Measurements from ENCODE around the gene CERS3.

CERS3 gene

GRCh38 chr15:100521907-100522306 is 6.8 kb downstream of the CERS3 start:
- DNase-seq (ENCODE audit: low read depth in 1 of 2, low spot score in 1 of 2), result no peak
- in situ Hi-C loops (cut with HindIII; ENCODE audit: low pct_unique_long_range_greater_than_20kb, low sequenced_read_pairs), result no loop called here
- no peak for TF ChIP-seq JUND (IDR thresholded peaks at IDR 0.05; ENCODE audit: low read depth)

GRCh38 chr15:100520132-100520921 is 8.4 kb downstream of the CERS3 start:
- in situ Hi-C loops (cut with HindIII; ENCODE audit: low pct_unique_long_range_greater_than_20kb, low sequenced_read_pairs), result no loop called here
- no peak for TF ChIP-seq JUND (IDR thresholded peaks at IDR 0.05; ENCODE audit: low read depth)
- DNase-seq (ENCODE audit: low read depth in 1 of 2, low spot score in 1 of 2), result no peak

- DNase-seq (ENCODE audit: low read depth in 1 of 2, low spot score in 1 of 2), result no peak
- TF ChIP-seq JUND (IDR thresholded peaks at IDR 0.05; ENCODE audit: low read depth), result no peak
- in situ Hi-C loops (cut with HindIII; ENCODE audit: low pct_unique_long_range_greater_than_20kb, low sequenced_read_pairs), result no loop called here
These were observed 10.9 kb downstream of the CERS3 start for GRCh38 chr15:100517846-100518245.

- peak in 1 of 2 experiments; percentile 62 for DNase-seq (ENCODE audit: low read depth in 1 of 2, low spot score in 1 of 2)
- in situ Hi-C loops (cut with HindIII; ENCODE audit: low pct_unique_long_range_greater_than_20kb, low sequenced_read_pairs), result no loop called here
- TF ChIP-seq JUND (IDR thresholded peaks at IDR 0.05; ENCODE audit: low read depth), result no peak
These were observed 11.9 kb downstream of the CERS3 start for GRCh38 chr15:100516643-100517512.

- DNase-seq (ENCODE audit: low read depth in 1 of 2, low spot score in 1 of 2), result no peak
- in situ Hi-C loops (cut with HindIII; ENCODE audit: low pct_unique_long_range_greater_than_20kb, low sequenced_read_pairs), result no loop called here
- no peak for TF ChIP-seq JUND (IDR thresholded peaks at IDR 0.05; ENCODE audit: low read depth)
These were observed 13.0 kb downstream of the CERS3 start for GRCh38 chr15:100515758-100516157.

- no peak for DNase-seq (ENCODE audit: low read depth in 1 of 2, low spot score in 1 of 2)
- in situ Hi-C loops (cut with HindIII; ENCODE audit: low pct_unique_long_range_greater_than_20kb, low sequenced_read_pairs), result no loop called here
- TF ChIP-seq JUND (IDR thresholded peaks at IDR 0.05; ENCODE audit: low read depth), result no peak
These were observed 20.0 kb downstream of the CERS3 start for GRCh38 chr15:100508641-100509300.

- DNase-seq (ENCODE audit: low read depth in 1 of 2, low spot score in 1 of 2), result no peak
- no peak for TF ChIP-seq JUND (IDR thresholded peaks at IDR 0.05; ENCODE audit: low read depth)
- in situ Hi-C loops (cut with HindIII; ENCODE audit: low pct_unique_long_range_greater_than_20kb, low sequenced_read_pairs), result no loop called here
These were observed 26.1 kb downstream of the CERS3 start for GRCh38 chr15:100502651-100503050.

- no peak for TF ChIP-seq JUND (IDR thresholded peaks at IDR 0.05; ENCODE audit: low read depth)
- no peak for DNase-seq (ENCODE audit: low read depth in 1 of 2, low spot score in 1 of 2)
- in situ Hi-C loops (cut with HindIII; ENCODE audit: low pct_unique_long_range_greater_than_20kb, low sequenced_read_pairs), result no loop called here
These were observed 27.6 kb downstream of the CERS3 start for GRCh38 chr15:100501117-100501516.

GRCh38 chr15:100500226-100500990 is 28.3 kb downstream of the CERS3 start:
- DNase-seq (ENCODE audit: low read depth in 1 of 2, low spot score in 1 of 2), result no peak
- no peak for TF ChIP-seq JUND (IDR thresholded peaks at IDR 0.05; ENCODE audit: low read depth)
- in situ Hi-C loops (cut with HindIII; ENCODE audit: low pct_unique_long_range_greater_than_20kb, low sequenced_read_pairs), result no loop called here

GRCh38 chr15:100495861-100496260 is 32.9 kb downstream of the CERS3 start:
- no peak for DNase-seq (ENCODE audit: low read depth in 1 of 2, low spot score in 1 of 2)
- in situ Hi-C loops (cut with HindIII; ENCODE audit: low pct_unique_long_range_greater_than_20kb, low sequenced_read_pairs), result no loop called here
- TF ChIP-seq JUND (IDR thresholded peaks at IDR 0.05; ENCODE audit: low read depth), result no peak

GRCh38 chr15:100493213-100493612 is 35.5 kb downstream of the CERS3 start:
- no peak for TF ChIP-seq JUND (IDR thresholded peaks at IDR 0.05; ENCODE audit: low read depth)
- in situ Hi-C loops (cut with HindIII; ENCODE audit: low pct_unique_long_range_greater_than_20kb, low sequenced_read_pairs), result no loop called here
- no peak for DNase-seq (ENCODE audit: low read depth in 1 of 2, low spot score in 1 of 2)

GRCh38 chr15:100484443-100484842 is 44.3 kb downstream of the CERS3 start:
- in situ Hi-C loops (cut with HindIII; ENCODE audit: low pct_unique_long_range_greater_than_20kb, low sequenced_read_pairs), result no loop called here
- no peak for DNase-seq (ENCODE audit: low read depth in 1 of 2, low spot score in 1 of 2)

More at GRCh38 chr15:100484443-100484842, 44.3 kb downstream of the CERS3 start:
- TF ChIP-seq JUND (IDR thresholded peaks at IDR 0.05; ENCODE audit: low read depth), result no peak
